H1 (cell line): ENCODE results near the gene SIAH3. TPM values are rescaled to one million over a fixed set of nuclear protein-coding genes. Genes with fewer than 3 reads are reported as not detected.

Source experiments
- CTCF ChIA-PET: fragments of 300-600 bp; sonication (Branson Sonifier 250); formaldehyde crosslinking; loops from one replicate; lab custom pipeline; 2021; ENCODE audit not compliant: partially characterized antibody; lab: Charles Lee
- POLR2A ChIA-PET: fragments of 300-600 bp; sonication (Branson Sonifier 250); formaldehyde crosslinking; loops from one replicate; lab custom pipeline; 2021; ENCODE audit warnings: inconsistent platforms; ENCODE audit not compliant: partially characterized antibody; lab: Charles Lee
- DNase-seq, 2 experiments: peaks; one replicate each; pipeline versions ENCODE4 v3.0.0 to v3.0.0-alpha.2; 2010 to 2022; ENCODE audit warnings: low spot score in 2 of 2, low read depth in 1 of 2, mixed read lengths in 1 of 2
- FAIRE-seq: peaks from 2 replicates; lab custom pipeline; 2011; peaks lifted over from hg19 to GRCh38; lab: Jason Lieb, UNC
- H2AFZ ChIP-seq: 2 replicates; pipeline ENCODE4 v1.8.1; 2012; ENCODE audit warnings: low read length, inconsistent platforms
- H2AK5ac ChIP-seq: 2 replicates; pipeline ENCODE4 v1.6.1; 2013; ENCODE audit warnings: low read depth, low read length
- H2BK120ac ChIP-seq: replicated peaks from 2 replicates; pipeline ENCODE3; 2013; ENCODE audit warnings: low read depth, low read length, inconsistent platforms
- H2BK12ac ChIP-seq: 2 replicates; pipeline ENCODE4 v1.6.1; 2013; ENCODE audit warnings: low read depth, low read length
- H2BK15ac ChIP-seq: 2 replicates; pipeline ENCODE4 v1.6.1; 2013; ENCODE audit warnings: low read length
- H2BK20ac ChIP-seq: 2 replicates; pipeline ENCODE4 v1.6.1; 2013; ENCODE audit warnings: low read length
- H2BK5ac ChIP-seq: 2 replicates; pipeline ENCODE4 v1.6.1; 2013; ENCODE audit warnings: low read depth, low read length
- H3K14ac ChIP-seq: 2 replicates; pipeline ENCODE4 v1.6.1; 2013; ENCODE audit warnings: inconsistent platforms; ENCODE audit not compliant: insufficient read length
- H3K18ac ChIP-seq: 2 replicates; pipeline ENCODE4 v1.6.1; 2013; ENCODE audit warnings: low read length; ENCODE audit errors: extremely low read depth
- H3K23ac ChIP-seq: 2 replicates; pipeline ENCODE4 v1.6.1; 2013; ENCODE audit warnings: inconsistent platforms; ENCODE audit not compliant: insufficient read length
- H3K23me2 ChIP-seq: 2 replicates; pipeline ENCODE4 v1.6.1; 2013; ENCODE audit warnings: low read depth, low read length
- H3K27ac ChIP-seq: 2 replicates; pipeline ENCODE4 v1.6.1; 2011; ENCODE audit warnings: low read depth, low read length, inconsistent platforms
- H3K27me3 ChIP-seq, 4 experiments: replicated peaks in 1 of 4; 1 replicate in 1 of 4; 2 replicates in 3 of 4; pipeline versions ENCODE4 v1.6.1 to v1.8.1; 2011 to 2013; ENCODE audit warnings: low read length in 3 of 4, mild to moderate bottlenecking in 3 of 4, inconsistent platforms in 2 of 4, mixed read lengths in 2 of 4, moderate library complexity in 1 of 4; ENCODE audit not compliant: control insufficient read depth in 3 of 4, insufficient read depth in 3 of 4; ENCODE audit errors: extremely low read depth in 1 of 4
- H3K36me3 ChIP-seq, 4 experiments: 2 replicates each; pipeline versions ENCODE4 v1.6.1 to v1.8.1; 2011 to 2013; ENCODE audit warnings: mild to moderate bottlenecking in 4 of 4, low read length in 3 of 4, moderate library complexity in 2 of 4, control low read depth in 1 of 4, inconsistent platforms in 1 of 4; ENCODE audit not compliant: insufficient read depth in 4 of 4, control insufficient read depth in 2 of 4
- H3K4ac ChIP-seq: replicated peaks from 2 replicates; pipeline ENCODE3; 2013; ENCODE audit warnings: low read length, low read depth, mixed read lengths, inconsistent platforms; ENCODE audit not compliant: insufficient read length
- H3K4me1 ChIP-seq, 4 experiments: replicated peaks in 1 of 4; 1 replicate in 1 of 4; 2 replicates in 3 of 4; pipeline versions ENCODE4 v1.6.1 to v1.8.1; 2011 to 2013; ENCODE audit warnings: low read length in 3 of 4, inconsistent platforms in 2 of 4, mixed read lengths in 1 of 4; ENCODE audit not compliant: insufficient read depth in 4 of 4, control insufficient read depth in 3 of 4
- H3K4me2 ChIP-seq, 2 experiments: 2 replicates each; pipeline versions ENCODE4 v1.6.1 to v1.8.1; 2011 to 2013; ENCODE audit warnings: low read depth in 2 of 2, low read length in 2 of 2, control low read depth in 1 of 2, inconsistent platforms in 1 of 2, mild to moderate bottlenecking in 1 of 2; ENCODE audit not compliant: insufficient read depth in 1 of 2
- H3K4me3 ChIP-seq, 4 experiments: fragments of 200-600, 300-600 bp in 1 of 4; sonication (generic), shearing (Covaris generic), sonication (Bioruptor Twin) in 1 of 4; 2 replicates each; pipeline versions ENCODE4 v1.5.1 to v1.8.1; 2011 to 2016; ENCODE audit warnings: low read length in 4 of 4, low read depth in 3 of 4, control low read depth in 2 of 4, inconsistent platforms in 2 of 4, mild to moderate bottlenecking in 2 of 4, mixed read lengths in 1 of 4, moderate library complexity in 1 of 4; ENCODE audit not compliant: insufficient read depth in 2 of 4; ENCODE audit errors: extremely low read depth in 1 of 4
- H3K56ac ChIP-seq: replicated peaks from 2 replicates; pipeline ENCODE3; 2013; ENCODE audit warnings: low read depth, mild to moderate bottlenecking, mixed read lengths, low read length, inconsistent platforms; ENCODE audit not compliant: insufficient read length
- H3K79me1 ChIP-seq: 2 replicates; pipeline ENCODE4 v1.6.1; 2013; ENCODE audit warnings: low read depth, low read length, control low read depth
- H3K79me2 ChIP-seq, 2 experiments: 2 replicates each; pipeline versions ENCODE4 v1.6.1 to v1.8.1; 2012 to 2013; ENCODE audit warnings: low read length in 2 of 2, mild to moderate bottlenecking in 2 of 2, inconsistent platforms in 1 of 2; ENCODE audit not compliant: insufficient read depth in 2 of 2, control insufficient read depth in 1 of 2
- H3K9ac ChIP-seq, 4 experiments: replicated peaks in 1 of 4; 1 replicate in 1 of 4; 2 replicates in 3 of 4; pipeline versions ENCODE4 v1.6.1 to v1.8.1; 2011 to 2013; ENCODE audit warnings: low read depth in 3 of 4, low read length in 3 of 4, control low read depth in 2 of 4, mild to moderate bottlenecking in 2 of 4, moderate library complexity in 2 of 4, inconsistent platforms in 1 of 4; ENCODE audit errors: extremely low read depth in 1 of 4
- H3K9me3 ChIP-seq, 2 experiments: 2 replicates each; pipeline versions ENCODE4 v1.6.1 to v1.8.1; 2012 to 2013; ENCODE audit warnings: mild to moderate bottlenecking in 2 of 2, moderate library complexity in 2 of 2, control low read depth in 1 of 2, inconsistent platforms in 1 of 2, low read depth in 1 of 2, low read length in 1 of 2, mixed read lengths in 1 of 2; ENCODE audit not compliant: insufficient read depth in 2 of 2
- H4K20me1 ChIP-seq, 2 experiments: replicated peaks in 1 of 2; 2 replicates each; pipeline versions ENCODE3 to v1.8.1; 2011 to 2013; ENCODE audit warnings: inconsistent platforms in 2 of 2, low read length in 2 of 2, mild to moderate bottlenecking in 1 of 2; ENCODE audit not compliant: insufficient read depth in 2 of 2, control insufficient read depth in 1 of 2
- H4K5ac ChIP-seq: 2 replicates; pipeline ENCODE4 v1.6.1; 2013; ENCODE audit warnings: low read length, low read depth, mixed read lengths, inconsistent platforms; ENCODE audit not compliant: insufficient read length
- H4K8ac ChIP-seq: 2 replicates; pipeline ENCODE4 v1.8.0; 2013; ENCODE audit warnings: mild to moderate bottlenecking, moderate library complexity, low read length, inconsistent platforms; ENCODE audit not compliant: insufficient read depth; ENCODE audit errors: extremely low read depth
- H4K91ac ChIP-seq: replicated peaks from 2 replicates; pipeline ENCODE3; 2013; ENCODE audit warnings: low read length, mixed read lengths, inconsistent platforms; ENCODE audit not compliant: insufficient read length
- GTF2F1 ChIP-seq: IDR thresholded peaks from 2 replicates; pipeline ENCODE4 v1.6.1; 2012; ENCODE audit warnings: low read depth, low read length, improper control_type of control experiment, borderline replicate concordance
- POU5F1 ChIP-seq: IDR thresholded peaks from 2 replicates; pipeline ENCODE4 v1.6.1; 2011; ENCODE audit warnings: low read depth, mild to moderate bottlenecking, low read length, moderate library complexity
- SP2 ChIP-seq: IDR thresholded peaks from 2 replicates; pipeline ENCODE4 v1.6.1; 2012; ENCODE audit warnings: mild to moderate bottlenecking, low read length, inconsistent platforms
- WGBS, 2 experiments: shearing (Covaris generic) in 1 of 2; methylation state at CpG; one replicate each; pipeline versions ENCODE4 v1.1.6 to v1.1.7; 2013 to 2015; ENCODE audit warnings: low lambda C conversion rate in 2 of 2, mixed read lengths in 2 of 2, inconsistent platforms in 1 of 2, low coverage in 1 of 2, missing lambda C conversion rate in 1 of 2; ENCODE audit not compliant: insufficient replicate concordance in 2 of 2, insufficient coverage in 1 of 2, insufficient read length in 1 of 2; ENCODE audit errors: extremely low coverage in 1 of 2, missing lambda C conversion rate in 1 of 2; 5-methylcytosine and 5-hydroxymethylcytosine counted together
- polyA plus RNA-seq, 7 experiments: library from polyadenylated mRNA; depleted of rRNA in 3 of 7; stranded (reverse) in 5 of 7; unstranded in 2 of 7; fragments of >200 nt in 5 of 7; fragments of 200-250 nt in 2 of 7; gene quantifications; 1 replicate in 5 of 7; 2 replicates in 1 of 7; 4 replicates in 1 of 7; pipeline versions ENCODE4 v1.2.1 to v1.2.3, GENCODE V29; 2011 to 2013; ENCODE audit warnings: missing spikeins in 2 of 7, mixed read lengths in 2 of 7
- total RNA-seq: library from RNA; stranded (reverse); fragmentation: NEBNext Ultra II Directional; extraction: Animal tissue kit (Norgen Biotek cat#: 25700); gene quantifications from 2 replicates; pipeline ENCODE4 v1.2.1, GENCODE V29; 2021

Gene SIAH3
- total and polyA plus RNA-seq, 2 of the 8 experiments (the other 6 are each of a cell fraction or from before 2014, with no cell fraction given), result 0.15 to 0.17 TPM

DNA sequence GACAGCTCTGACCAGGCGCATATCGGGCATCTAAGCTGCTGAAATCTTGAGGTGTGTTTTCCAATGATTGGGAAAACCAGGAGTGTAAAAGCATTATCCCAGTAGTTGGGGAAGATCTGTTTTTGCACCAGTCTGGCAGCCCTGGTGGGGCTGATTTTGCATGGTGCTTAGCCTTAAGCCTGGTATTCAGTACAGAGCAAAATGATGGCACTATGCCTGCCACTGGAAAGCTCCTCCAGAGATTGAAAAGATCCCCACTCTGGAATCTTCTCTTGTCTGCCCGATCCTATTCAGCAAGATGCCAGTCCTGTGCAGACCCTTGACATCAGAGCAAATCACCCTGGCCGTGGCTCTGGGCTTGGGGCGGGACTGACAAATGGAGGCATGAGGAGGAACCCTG lies 44.7 kb upstream of the SIAH3 start:
- H2BK12ac ChIP-seq, result no peak overlapping the region
- 89% methylated on average over 5 of the region's 5 CpGs; no CpG with 5 or more reads in 1 of the 2 experiments for WGBS, 2 experiments
- no peak overlapping the region for H2BK5ac ChIP-seq
- H3K4me3 ChIP-seq, result no peak overlapping the region
- H2BK20ac ChIP-seq, result no peak overlapping the region
- no peak overlapping the region for H3K27ac ChIP-seq
- H2BK120ac ChIP-seq, result no peak overlapping the region
- H3K14ac ChIP-seq, result no peak overlapping the region
- H3K9ac ChIP-seq, result no peak overlapping the region
- no peak overlapping the region for H2AK5ac ChIP-seq
- no peaks in the 10 kb centered on the region for H3K79me1 ChIP-seq
- no peaks in the 10 kb centered on the region for H3K4me1 ChIP-seq
- H3K36me3 ChIP-seq, result no peaks in the 10 kb centered on the region
- H3K79me2 ChIP-seq, result no peaks in the 10 kb centered on the region
- H3K23me2 ChIP-seq, result no peaks in the 10 kb centered on the region; the same call in 1 of the 2 replicates
- POLR2A ChIA-PET, result no interaction called here
- no peaks in the 10 kb centered on the region for H3K27me3 ChIP-seq
- H3K56ac ChIP-seq, result no peak overlapping the region
- no peak overlapping the region for H3K4me2 ChIP-seq
- H4K91ac ChIP-seq, result no peak overlapping the region
- H3K9me3 ChIP-seq, result no peaks in the 10 kb centered on the region
- DNase-seq, result no peak
- no peak overlapping the region for H3K18ac ChIP-seq
- CTCF ChIA-PET, result interaction anchor here (1.0 to 2.0 kb wide), 3 partner anchors 9 to 89 kb away, joined by 3 to 5 read pairs (median 4); no protein-coding TSS in a partner anchor
- FAIRE-seq, result no peak
- no peaks in the 10 kb centered on the region for H4K20me1 ChIP-seq
- no peak overlapping the region for H3K4ac ChIP-seq
- no peak overlapping the region for H2BK15ac ChIP-seq
- H2AFZ ChIP-seq, result no peak overlapping the region
- H4K5ac ChIP-seq, result no peak overlapping the region
- no peak overlapping the region; the same call in 1 of the 2 replicates for H4K8ac ChIP-seq
- no peak overlapping the region for H3K23ac ChIP-seq
- TF ChIP-seq SP2, result no peak
- TF ChIP-seq GTF2F1, result no peak
- TF ChIP-seq POU5F1, result no peak
